CD4-positive, alpha-beta T cell (primary cell): ENCODE data around the gene PRKCH. TPM values are rescaled to one million over a fixed set of nuclear protein-coding genes. Genes with fewer than 3 reads are reported as not detected.
A peak's percentile ranks its signal among the peaks of the same experiment; 100 is the strongest.

ENCODE experiments used
- ATAC-seq: fragments of 200-7000 bp; cut with Tn5 transposase; one replicate; pipeline ENCODE4 v1.10.0; 2022; ENCODE audit warnings: mild to moderate bottlenecking; ENCODE audit not compliant: poor library complexity
- CTCF ChIA-PET: fragments of 350-600 bp; sonication (Branson Sonifier 250); formaldehyde crosslinking; loops from one replicate; lab custom pipeline; 2021; ENCODE audit warnings: antibody characterized with exemption, inconsistent platforms; lab: Charles Lee
- POLR2A ChIA-PET: fragments of 350-600 bp; sonication (Branson Sonifier 250); formaldehyde crosslinking; loops from one replicate; lab custom pipeline; 2021; ENCODE audit warnings: antibody characterized with exemption, inconsistent platforms; lab: Charles Lee
- DNase-seq, 14 experiments: peaks; one replicate each; pipeline ENCODE4 v3.0.0-alpha.2; 2013 to 2020; ENCODE audit warnings: mixed read lengths in 2 of 14
- H3K27ac ChIP-seq, 2 donors: one replicate each; pipeline versions ENCODE4 v1.5.1 to v1.7.0; 2013; ENCODE audit warnings: low read length in 2 of 2, low read depth in 1 of 2, mild to moderate bottlenecking in 1 of 2
- H3K27me3 ChIP-seq, 2 experiments: 1 replicate in 1 of 2; 2 replicates in 1 of 2; pipeline versions ENCODE4 v1.6.1 to v1.7.0; 2013; ENCODE audit warnings: low read length in 2 of 2, control low read depth in 1 of 2, mild to moderate bottlenecking in 1 of 2, moderate library complexity in 1 of 2; ENCODE audit not compliant: insufficient read depth in 2 of 2, control insufficient read depth in 1 of 2
- H3K36me3 ChIP-seq: one replicate; pipeline ENCODE4 v1.6.1; 2013; ENCODE audit warnings: low read length, control low read depth; ENCODE audit not compliant: insufficient read depth
- H3K4me1 ChIP-seq: one replicate; pipeline ENCODE4 v1.6.1; 2013; ENCODE audit warnings: low read length, control low read depth; ENCODE audit not compliant: insufficient read depth
- H3K4me3 ChIP-seq: one replicate; pipeline ENCODE4 v1.5.1; 2013; ENCODE audit warnings: mild to moderate bottlenecking, low read length, moderate library complexity
- H3K9me3 ChIP-seq, 2 experiments: 1 replicate in 1 of 2; 2 replicates in 1 of 2; pipeline versions ENCODE4 v1.6.1 to v1.7.0; 2013; ENCODE audit warnings: low read length in 2 of 2, mild to moderate bottlenecking in 2 of 2, control low read depth in 1 of 2, moderate library complexity in 1 of 2; ENCODE audit not compliant: control insufficient read depth in 1 of 2, insufficient read depth in 1 of 2
- H3K27ac Mint-ChIP-seq: one replicate; pipeline ENCODE4 v1.8.0; 2020; ENCODE audit warnings: mixed read lengths
- H3K27me3 Mint-ChIP-seq: one replicate; pipeline ENCODE4 v1.8.0; 2021; ENCODE audit warnings: mixed read lengths
- H3K36me3 Mint-ChIP-seq: one replicate; pipeline ENCODE4 v1.8.0; 2021; ENCODE audit warnings: low read depth, mixed read lengths
- H3K4me1 Mint-ChIP-seq: one replicate; pipeline ENCODE4 v1.8.0; 2021; ENCODE audit warnings: low read depth, mixed read lengths
- H3K4me3 Mint-ChIP-seq: one replicate; pipeline ENCODE4 v1.8.0; 2020; ENCODE audit warnings: mild to moderate bottlenecking, mixed read lengths
- H3K9me3 Mint-ChIP-seq: one replicate; pipeline ENCODE4 v1.8.0; 2020; ENCODE audit warnings: mixed read lengths
- CTCF ChIP-seq: fragments of 200-600 bp; IDR thresholded peaks from one replicate; pipeline ENCODE4 v1.8.0; 2022; ENCODE audit warnings: antibody characterized with exemption, mild to moderate bottlenecking
- intact Hi-C, 2 experiments: fragments of 100-400 bp; cut with DNase I in 1 of 2; cut with micrococcal nuclease in 1 of 2; formaldehyde crosslinking; loops; one replicate each; pipeline versions ENCODE4 v1.15.1 to v1.9.0; 2023 to 2025; cut with DNase I, micrococcal nuclease
- total RNA-seq, 174 experiments: library from RNA in 2 of 174; stranded (reverse) in 2 of 174; gene quantifications; one replicate each; pipeline ENCODE4 v1.2.3 and lab custom pipeline; 2021 to 2026

The PRKCH gene
- total RNA-seq, 2 experiments from 2014 or later: 378 to 385 TPM

- Mint-ChIP-seq H3K9me3 (no peaks in the 10 kb centered on the region), H3K36me3 (peaks cover 92% of the 10 kb centered on the region), H3K27me3 (no peaks in the 10 kb centered on the region), H3K4me3 (no peak overlapping the region), H3K4me1 (peaks cover 89% of the 10 kb centered on the region), H3K27ac (peak overlapping the region; percentile 70)
- Histone ChIP-seq H3K4me3 (no peak overlapping the region), H3K27me3 (no peaks in the 10 kb centered on the region), H3K27ac (no peak overlapping the region), H3K9me3 (no peaks in the 10 kb centered on the region), H3K36me3 (peaks cover 53% of the 10 kb centered on the region), H3K4me1 (peaks cover 45% of the 10 kb centered on the region)
- ATAC-seq (no peak), DNase-seq (no peak)
- ChIA-PET CTCF (interaction anchor here (1.4 kb wide), 1 partner anchor 13 kb away, joined by 4 read pairs; no protein-coding TSS in a partner anchor), POLR2A (no interaction called here)
- no peak for TF ChIP-seq CTCF
- intact Hi-C loops: no loop called here
Observed at GRCh38 chr14:61516964-61517653, 195.7 kb downstream of the PRKCH start.

GRCh38 chr14:61517911-61518384 lies 196.6 kb downstream of the PRKCH start:
- H3K4me1 Mint-ChIP-seq: peaks cover 92% of the 10 kb centered on the region
- H3K9me3 Mint-ChIP-seq: no peaks in the 10 kb centered on the region
- no peak for TF ChIP-seq CTCF
- ChIA-PET CTCF (interaction anchor here (1.4 kb wide), 1 partner anchor 13 kb away, joined by 4 read pairs; no protein-coding TSS in a partner anchor), POLR2A (interaction anchor here (1.1 kb wide), 1 partner anchor 10 kb away, joined by 4 read pairs; no protein-coding TSS in a partner anchor)
- no peak overlapping the region for H3K27ac ChIP-seq
- H3K9me3 ChIP-seq: no peaks in the 10 kb centered on the region
- no peaks in the 10 kb centered on the region for H3K27me3 ChIP-seq
- H3K27ac Mint-ChIP-seq: peak overlapping the region; percentile 70
- peaks cover 53% of the 10 kb centered on the region for H3K36me3 ChIP-seq
- no peak overlapping the region for H3K4me3 Mint-ChIP-seq
- no peaks in the 10 kb centered on the region for H3K27me3 Mint-ChIP-seq
- H3K4me1 ChIP-seq: peaks cover 50% of the 10 kb centered on the region
- H3K36me3 Mint-ChIP-seq: peaks cover 92% of the 10 kb centered on the region
- no peak for ATAC-seq
- no peak overlapping the region for H3K4me3 ChIP-seq
- no peak for DNase-seq
- intact Hi-C loops: no loop called here

GRCh38 chr14:61518403-61518802 lies 197.0 kb downstream of the PRKCH start:
- Mint-ChIP-seq H3K36me3 (peaks cover 92% of the 10 kb centered on the region), H3K4me3 (no peak overlapping the region)
- intact Hi-C loops: no loop called here

More at GRCh38 chr14:61518403-61518802, 197.0 kb downstream of the PRKCH start:
- POLR2A ChIA-PET: interaction anchor here (1.1 kb wide), 1 partner anchor 11 kb away, joined by 4 read pairs; no protein-coding TSS in a partner anchor
- CTCF ChIA-PET: interaction anchor here (1.4 kb wide), 1 partner anchor 14 kb away, joined by 4 read pairs; no protein-coding TSS in a partner anchor
- Mint-ChIP-seq H3K27me3 (no peaks in the 10 kb centered on the region), H3K27ac (peak overlapping the region; percentile 70), H3K4me1 (peaks cover 92% of the 10 kb centered on the region), H3K9me3 (no peaks in the 10 kb centered on the region)
- TF ChIP-seq CTCF: no peak
- ATAC-seq (no peak), DNase-seq (no peak)
- H3K36me3 ChIP-seq: peaks cover 54% of the 10 kb centered on the region
- H3K27ac ChIP-seq: no peak overlapping the region
- H3K27me3 ChIP-seq: no peaks in the 10 kb centered on the region
- no peaks in the 10 kb centered on the region for H3K9me3 ChIP-seq
- H3K4me3 ChIP-seq: no peak overlapping the region
- H3K4me1 ChIP-seq: peaks cover 50% of the 10 kb centered on the region
